HG03439 (cell line): ENCODE results near the gene LRRC51.

Experiments used
- ATAC-seq: cut with Tn5 transposase; IDR thresholded peaks from one replicate; pipeline ENCODE4 v1.9.1; 2021; ENCODE audit warnings: mild to moderate bottlenecking, moderate library complexity; ENCODE audit not compliant: unreplicated experiment

LRRC51 gene

GRCh38 chr11:72069787-72070251, 10.8 kb upstream of the LRRC51 start:
- ATAC-seq, result peak; percentile 69

- no peak for ATAC-seq
Observed at GRCh38 chr11:72070491-72070890, 10.2 kb upstream of the LRRC51 start.

- no peak for ATAC-seq
Observed at GRCh38 chr11:72072348-72072747, 8.3 kb upstream of the LRRC51 start.

- ATAC-seq, result no peak
Observed at GRCh38 chr11:72075109-72075508, 5.5 kb upstream of the LRRC51 start.

GRCh38 chr11:72075756-72076155, 4.9 kb upstream of the LRRC51 start:
- no peak for ATAC-seq

- no peak for ATAC-seq
Observed at GRCh38 chr11:72078477-72078876, 2.2 kb upstream of the LRRC51 start.

GRCh38 chr11:72079819-72080325, 778 bp upstream of the LRRC51 start:
- no peak for ATAC-seq

GRCh38 chr11:72081184-72081644, 564 bp downstream of the LRRC51 start:
- ATAC-seq, result no peak

GRCh38 chr11:72081821-72082453, 1.3 kb downstream of the LRRC51 start:
- no peak for ATAC-seq

GRCh38 chr11:72083414-72083813, 2.8 kb downstream of the LRRC51 start:
- ATAC-seq, result no peak

- no peak for ATAC-seq
Observed at GRCh38 chr11:72084076-72084475, 3.4 kb downstream of the LRRC51 start.

- no peak for ATAC-seq
Observed at GRCh38 chr11:72084965-72085364, 4.3 kb downstream of the LRRC51 start.

- ATAC-seq, result no peak
Observed at GRCh38 chr11:72085621-72086351, 5.1 kb downstream of the LRRC51 start.

GRCh38 chr11:72088076-72088808, 7.6 kb downstream of the LRRC51 start:
- ATAC-seq, result no peak

- ATAC-seq, result no peak
Observed at GRCh38 chr11:72091292-72091691, 10.6 kb downstream of the LRRC51 start.

GRCh38 chr11:72098741-72099140, 18.1 kb downstream of the LRRC51 start:
- ATAC-seq, result no peak

GRCh38 chr11:72100009-72100408, 19.4 kb downstream of the LRRC51 start:
- ATAC-seq, result no peak

- ATAC-seq, result no peak
Observed at GRCh38 chr11:72100462-72100861, 19.8 kb downstream of the LRRC51 start.

GRCh38 chr11:72102162-72102561, 21.5 kb downstream of the LRRC51 start:
- ATAC-seq, result no peak

GRCh38 chr11:72102631-72102945, 21.9 kb downstream of the LRRC51 start:
- ATAC-seq, result no peak

GRCh38 chr11:72102946-72103753, 22.5 kb downstream of the LRRC51 start, which contains the start of gene LAMTOR1:
TSS of gene LAMTOR1 (minus strand) at chr11:72103297. CDS start at chr11:72103224, 73 bp downstream.
- ATAC-seq, result peak; percentile 90
